Hematopoietic multipotent progenitor cell (in vitro differentiated cells): ENCODE data around the gene CIAO3. TPM values are rescaled to one million over a fixed set of nuclear protein-coding genes. Genes with fewer than 3 reads are reported as not detected.
"Not testable (repeated sequence)": the region's sequence is repeated elsewhere in the genome, so short reads cannot be mapped to it uniquely, and the experiment has no call there.

Experiments
- DNase-seq, 3 donors: peaks; one replicate each; pipeline ENCODE4 v3.0.0-alpha.2; 2011 to 2015; ENCODE audit warnings: low read depth in 2 of 3, low spot score in 2 of 3
- total RNA-seq: library from RNA; depleted of rRNA; stranded (reverse); fragments of >200 nt; gene quantifications from one replicate; pipeline ENCODE4 v1.2.3, GENCODE V29; 2012

The CIAO3 gene
- total RNA-seq, 1 donor = 72.2 TPM

DNA sequence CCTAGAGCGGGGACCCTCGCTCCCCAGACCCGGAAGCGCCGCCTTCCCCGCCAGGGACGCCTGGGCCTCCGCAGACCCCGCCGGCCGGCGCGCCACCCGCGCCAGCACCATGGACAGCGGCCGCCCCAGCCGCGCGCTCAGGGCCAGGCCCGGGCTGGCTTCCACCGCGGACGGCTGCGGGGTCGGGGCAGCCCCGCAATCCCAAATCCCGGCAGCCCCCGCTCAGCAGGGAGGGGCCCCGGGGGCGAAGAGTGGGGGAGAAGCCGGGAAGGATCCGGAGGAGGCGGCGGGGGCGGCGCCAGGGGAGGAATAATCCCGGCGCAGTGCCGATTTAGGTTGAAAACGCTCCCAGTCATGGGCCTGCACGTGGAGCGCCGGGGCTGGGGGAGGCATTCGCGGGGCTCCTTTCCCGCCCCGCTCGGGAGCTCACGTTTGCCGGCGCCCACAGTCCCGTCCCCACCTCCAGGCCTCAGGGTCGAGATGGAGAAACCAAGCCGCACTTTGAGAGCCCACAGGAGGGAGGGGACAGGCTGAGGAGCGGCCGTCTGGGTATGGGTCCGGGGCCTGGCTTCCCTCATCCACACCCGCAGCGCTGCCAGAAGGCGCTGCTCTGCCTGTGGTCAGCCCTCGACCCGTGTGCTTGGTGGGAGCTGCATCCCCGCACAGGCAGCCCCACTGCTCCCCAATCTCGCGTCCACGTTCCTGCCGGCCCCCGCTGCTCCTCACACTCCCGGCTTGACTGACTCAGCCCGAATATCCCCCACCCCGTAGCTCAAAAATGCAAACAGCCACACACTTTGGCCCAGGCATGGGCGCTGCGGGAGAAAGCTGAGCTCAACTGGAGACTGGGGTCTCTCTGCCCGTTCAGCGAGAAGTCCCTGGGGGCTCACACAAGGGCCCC, 39.9 kb downstream of the CIAO3 start:
- DNase-seq = peak in 1 of 3 donors; percentile 43

DNA sequence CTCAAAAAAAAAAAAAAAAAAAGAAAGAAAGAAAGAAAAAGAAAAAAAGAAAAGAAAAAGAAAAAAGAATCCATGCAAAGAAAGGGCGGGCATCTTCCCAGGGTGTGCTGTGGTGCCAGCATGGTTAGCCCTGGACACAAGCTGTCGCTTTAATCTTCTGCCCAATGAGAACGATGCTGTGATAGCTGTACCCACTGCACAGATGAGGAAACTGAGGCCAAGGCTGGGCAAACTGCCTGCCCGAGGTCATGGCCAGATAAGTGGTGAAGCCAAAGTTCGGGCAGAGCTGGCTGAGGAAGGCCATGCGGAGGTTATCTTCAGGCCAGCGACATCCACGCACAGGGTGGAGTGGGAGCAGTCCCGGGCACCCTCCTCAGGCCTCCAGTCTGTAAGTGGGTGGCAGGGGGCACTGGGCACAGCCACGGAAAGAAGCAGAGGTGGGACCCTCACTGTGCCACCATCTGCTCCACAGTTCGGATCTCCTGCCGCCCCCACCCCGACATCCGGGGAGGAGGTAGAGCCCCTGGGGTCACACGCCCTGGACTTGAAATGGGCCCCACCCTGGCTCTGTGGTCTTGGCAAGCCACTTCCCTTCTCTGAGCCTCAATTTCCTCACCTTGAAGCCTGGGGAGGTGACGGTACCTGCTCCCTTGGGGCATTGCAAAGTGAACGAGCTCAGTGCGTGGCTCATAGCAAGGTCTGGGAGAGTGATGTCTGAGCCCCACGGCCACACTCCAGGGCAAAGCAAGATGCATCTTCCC, 41.7 kb downstream of the CIAO3 start:
- DNase-seq = no peak

DNA sequence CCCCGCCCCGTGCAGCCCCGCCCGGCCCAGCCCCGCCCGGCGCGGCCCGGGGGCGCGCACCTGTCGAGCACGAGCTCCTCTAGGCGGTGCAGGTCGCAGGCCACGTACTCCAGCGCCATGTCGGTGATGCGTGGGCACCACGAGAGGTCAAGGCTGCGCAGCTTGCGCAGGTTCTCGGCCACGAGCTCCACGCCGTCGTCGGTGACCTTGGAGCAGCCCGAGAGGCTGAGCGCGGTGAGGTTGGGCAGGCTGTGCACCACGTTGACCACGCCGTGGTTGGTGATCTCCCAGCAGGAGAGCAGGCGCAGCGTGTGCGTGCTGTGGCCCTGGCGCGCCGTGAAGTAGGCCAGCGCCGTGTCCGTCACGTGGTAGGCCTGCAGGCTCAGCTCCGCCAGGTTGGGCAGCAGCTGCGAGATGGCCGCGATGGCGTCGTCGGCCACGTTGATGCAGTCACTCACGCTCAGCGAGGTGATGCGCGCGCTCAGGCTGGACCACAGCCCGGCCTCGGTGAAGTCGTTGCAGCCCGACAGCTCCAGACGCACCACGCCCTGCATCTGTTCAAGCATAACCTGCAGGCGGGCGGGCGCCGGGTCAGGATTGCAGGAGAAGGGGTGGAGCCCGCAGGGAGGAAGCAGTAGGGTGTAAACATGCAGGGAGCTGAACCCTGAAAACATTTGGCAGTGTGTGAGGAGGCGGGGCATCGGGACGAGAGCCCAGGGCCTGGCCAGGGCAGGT, 45.3 kb downstream of the CIAO3 start:
- peak in 1 of 3 donors; percentile 53 for DNase-seq

DNA sequence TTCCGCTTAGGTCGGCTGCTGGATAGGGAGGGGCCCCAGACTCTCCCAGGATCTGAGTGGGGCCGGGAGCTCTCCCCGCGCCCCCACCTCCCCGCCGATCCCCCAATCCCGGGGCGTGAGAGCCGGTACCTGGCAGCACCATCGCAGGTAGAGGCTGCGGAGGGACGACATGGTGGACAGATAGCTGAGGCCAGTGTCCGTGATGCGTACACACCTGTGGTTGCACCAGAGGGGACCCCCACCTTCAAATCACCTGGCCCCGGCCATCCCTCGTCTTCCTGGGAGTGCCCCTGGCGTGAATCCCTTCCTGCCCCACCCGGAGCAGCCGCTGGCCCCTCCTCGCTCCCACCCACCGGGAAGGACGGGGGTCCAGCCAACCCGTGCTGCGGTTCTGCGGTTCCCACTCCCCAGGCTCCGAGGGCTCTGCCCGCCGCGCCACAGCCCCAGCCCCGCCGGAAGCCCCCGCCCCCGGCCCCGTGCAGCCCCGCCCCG, 45.9 kb downstream of the CIAO3 start:
- DNase-seq = no peak

DNA sequence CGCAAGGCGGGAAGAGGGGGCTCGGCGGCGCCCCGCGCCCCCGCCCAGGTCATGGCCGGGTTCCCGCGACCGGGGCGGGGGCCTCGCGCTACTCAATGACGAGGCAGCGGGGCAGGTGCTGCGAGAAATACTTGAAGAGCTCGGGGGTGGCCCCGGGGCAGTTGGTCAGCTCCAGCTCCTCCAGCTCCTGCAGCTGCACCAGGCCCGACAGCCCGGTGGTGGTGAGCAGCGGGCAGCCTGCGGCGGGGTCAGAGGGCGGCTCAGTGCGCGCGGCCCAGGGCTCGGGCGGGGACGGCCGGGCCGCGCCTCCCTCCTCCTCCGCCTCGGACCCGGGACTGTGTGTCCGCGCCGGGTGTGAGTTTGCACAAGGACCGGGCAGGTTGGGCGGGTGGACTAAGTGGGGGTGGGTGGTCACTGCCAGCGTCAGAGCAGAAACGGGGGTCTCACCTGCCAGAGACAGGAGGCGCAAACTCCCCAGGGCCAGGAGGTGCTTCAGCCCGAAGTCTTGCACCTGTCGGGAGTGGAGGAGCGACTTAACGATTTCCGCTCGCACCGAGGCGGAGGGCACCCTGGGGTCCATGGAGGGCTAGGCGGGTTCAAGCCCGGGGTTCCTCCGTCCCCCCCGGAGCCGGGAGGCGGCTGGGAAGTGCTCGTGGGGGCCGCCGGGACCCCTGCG, 46.5 kb downstream of the CIAO3 start:
- no peak for DNase-seq

DNA sequence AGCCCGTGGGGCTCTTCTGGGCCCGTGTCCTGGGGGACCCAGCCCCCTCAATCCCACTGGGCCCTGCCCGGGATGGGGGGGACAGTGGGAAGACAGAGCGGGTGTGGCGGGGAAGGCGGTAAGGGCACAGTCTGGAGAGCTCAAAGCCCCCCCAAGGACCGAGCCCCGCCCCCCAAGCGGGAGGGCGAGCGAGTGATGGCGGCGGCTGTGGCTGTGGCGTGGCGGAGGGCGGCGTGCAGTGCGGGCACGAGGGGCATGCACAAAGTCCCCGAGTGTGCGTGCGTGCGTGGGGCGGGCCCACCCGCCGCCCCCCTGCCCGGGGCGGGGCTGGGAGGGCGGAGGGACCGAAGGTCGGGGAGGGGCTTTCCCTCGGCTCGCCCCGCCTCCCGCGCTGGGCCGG, 47.0 kb downstream of the CIAO3 start:
- no peak for DNase-seq

DNA sequence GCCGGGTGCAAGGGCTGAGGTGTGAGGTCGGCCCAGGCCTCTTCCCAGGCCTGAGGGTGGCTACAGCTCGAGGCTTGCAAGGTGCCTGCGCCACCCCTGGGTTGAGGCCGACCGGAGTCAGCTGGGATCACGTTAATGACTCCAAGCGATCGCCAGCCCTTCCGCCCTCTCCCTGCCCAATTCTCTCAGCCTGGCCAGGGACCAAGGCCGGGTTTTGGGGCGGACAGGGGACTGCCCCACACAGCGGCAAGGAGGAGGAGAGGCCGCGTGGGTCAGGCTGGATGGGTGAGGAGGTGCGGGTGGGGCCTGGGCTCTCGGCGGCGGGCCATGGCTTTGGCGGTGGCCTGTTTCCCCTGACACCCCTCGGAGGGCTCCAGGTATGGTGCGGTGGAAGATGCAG, 47.4 kb downstream of the CIAO3 start:
- DNase-seq = no peak

DNA sequence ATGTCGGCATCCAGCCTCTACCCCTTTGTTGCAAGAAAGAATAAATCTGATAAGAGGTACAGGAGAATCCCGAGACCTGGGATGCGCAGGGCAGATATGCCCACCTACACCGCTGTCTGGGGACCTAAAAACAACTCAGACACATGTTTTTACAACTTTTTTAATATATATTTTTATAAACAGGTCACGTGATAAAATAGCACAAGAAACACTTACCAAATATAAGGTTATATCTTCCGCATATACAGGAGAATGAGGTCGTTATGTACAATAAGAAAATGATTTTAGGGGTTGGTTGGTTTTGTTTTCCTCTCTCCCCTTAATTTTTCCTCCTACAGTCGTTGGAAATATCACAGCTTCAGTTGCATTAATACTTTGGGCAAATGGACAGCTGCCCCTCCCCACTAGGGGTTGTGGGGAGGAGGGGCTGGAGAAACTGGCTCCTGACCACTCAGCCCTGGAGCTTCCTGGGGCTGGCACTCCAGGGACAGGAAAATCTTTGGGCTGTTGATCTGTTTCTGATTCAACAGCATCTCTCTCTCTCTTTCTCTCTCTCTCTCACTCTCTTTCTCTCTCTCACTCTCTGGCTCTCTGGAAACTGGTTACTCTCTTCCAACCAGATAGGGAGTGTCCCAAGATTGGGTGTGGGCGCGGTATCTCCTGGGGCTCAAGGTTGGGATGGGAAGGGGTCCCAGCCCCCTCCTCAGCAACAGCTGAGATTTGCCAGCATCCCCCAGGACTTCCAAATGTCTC, 48.3 kb downstream of the CIAO3 start:
- DNase-seq = no peak

DNA sequence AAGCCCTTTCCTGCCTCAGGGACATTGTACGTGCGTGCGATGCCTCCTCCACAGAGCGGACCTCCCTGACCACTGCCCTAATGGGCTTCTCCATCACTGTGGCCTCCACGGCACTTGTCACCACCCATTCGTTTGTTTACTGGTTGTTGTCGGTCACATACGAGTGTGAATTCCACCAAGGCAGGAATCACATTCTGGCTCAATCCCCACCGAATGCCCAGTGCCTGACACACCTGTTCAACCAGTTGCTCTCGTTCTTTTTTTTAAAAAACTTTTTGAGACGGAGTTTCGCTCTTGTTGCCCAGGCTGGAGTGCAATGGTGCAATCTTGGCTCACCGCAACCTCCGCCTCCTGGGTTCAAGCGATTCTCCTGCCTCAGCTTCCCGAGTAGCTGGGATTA, 49.6 kb downstream of the CIAO3 start:
- DNase-seq = not testable (repeated sequence)

DNA sequence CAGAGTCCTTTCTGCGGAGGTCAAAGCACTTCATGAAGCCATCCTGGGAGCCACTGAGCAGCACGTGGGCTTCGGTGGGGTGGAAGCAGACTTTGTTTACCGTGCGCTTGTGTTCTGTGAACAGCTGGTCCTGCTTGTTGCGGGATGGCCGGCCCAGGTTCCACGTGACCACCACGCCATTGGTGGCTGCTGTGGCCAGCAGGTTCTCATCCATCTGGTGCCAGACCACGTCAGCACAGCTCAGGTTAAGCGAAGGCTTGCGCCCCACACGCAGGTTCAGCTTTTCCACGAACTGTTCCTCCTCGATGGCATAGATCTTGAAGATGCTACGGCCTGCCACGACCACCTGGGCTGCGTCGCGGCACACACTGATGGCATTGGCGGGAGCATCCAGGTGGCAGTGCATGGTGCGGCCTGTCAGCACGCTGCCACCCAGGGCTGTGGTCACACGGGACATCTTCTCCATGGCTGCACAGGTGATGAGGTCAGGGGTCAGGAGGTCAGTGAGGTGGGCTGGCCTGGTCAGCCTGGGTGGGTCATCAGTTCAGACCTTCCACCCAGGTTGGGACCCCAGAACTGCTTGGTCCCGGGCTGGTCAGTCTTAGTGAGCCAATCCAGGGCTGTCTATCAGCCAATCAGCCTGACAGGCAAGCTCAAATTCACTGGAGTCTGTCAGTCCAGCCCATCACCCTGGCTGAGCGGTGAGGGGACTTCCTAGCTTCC, 51.5 kb downstream of the CIAO3 start:
- no peak for DNase-seq

DNA sequence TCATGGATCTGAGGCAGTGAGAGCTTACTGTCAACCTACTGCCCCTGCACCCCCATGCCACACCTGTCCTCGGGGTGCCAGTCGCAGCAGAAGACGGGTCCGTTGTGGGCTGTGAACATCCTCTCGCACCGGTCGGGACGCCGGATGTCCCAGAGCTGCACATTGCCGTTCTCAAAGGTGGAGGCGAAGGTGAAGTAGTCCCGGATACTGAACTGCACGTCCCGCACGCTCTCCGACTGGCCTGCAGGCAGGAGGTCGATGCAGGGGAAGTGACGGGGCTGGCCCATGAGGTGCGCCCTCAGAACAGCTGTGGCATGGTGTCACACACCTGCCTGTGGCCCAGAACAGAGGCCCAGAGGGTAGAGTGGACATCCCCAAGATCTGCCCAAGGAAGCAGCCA, 53.3 kb downstream of the CIAO3 start:
- no peak for DNase-seq

DNA sequence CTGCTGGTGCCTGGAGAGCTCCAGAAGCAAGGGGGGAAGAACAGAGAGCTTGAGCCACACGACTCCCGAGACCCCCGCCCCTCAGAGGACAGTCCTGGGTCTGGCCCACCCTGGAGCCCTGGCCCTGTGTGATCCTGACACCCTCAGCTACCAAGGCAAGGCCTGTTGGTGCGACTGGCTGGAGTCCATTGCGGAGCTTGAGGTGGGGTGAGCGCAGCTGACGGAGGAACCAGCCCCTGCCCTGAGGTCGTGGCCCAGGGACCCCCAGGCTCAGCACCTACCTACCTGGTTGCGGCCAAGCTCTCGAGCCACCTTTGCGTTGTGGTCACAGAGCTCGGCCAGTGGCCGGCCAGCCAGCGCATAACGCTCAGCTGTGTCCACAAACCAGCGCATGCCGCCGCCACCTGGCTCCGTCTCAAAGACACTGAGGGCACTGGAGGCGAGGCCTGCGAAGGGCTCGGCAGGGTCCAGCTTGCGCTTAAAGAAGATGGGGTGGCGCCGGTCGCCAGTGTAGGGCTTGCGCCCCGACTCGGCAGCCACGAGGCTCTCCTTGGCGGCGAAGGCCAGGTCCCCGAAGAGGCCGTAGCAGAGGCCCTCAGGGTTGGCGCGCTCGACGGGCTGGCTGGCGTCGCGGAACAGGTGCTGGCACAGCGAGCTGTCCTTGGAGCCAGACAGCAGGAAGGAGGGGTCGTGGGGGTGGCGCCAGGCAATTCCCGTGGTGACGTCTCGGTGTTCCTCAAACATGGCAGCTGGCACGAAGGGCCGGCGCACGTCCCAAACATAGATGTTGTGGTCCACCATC, 54.1 kb downstream of the CIAO3 start:
- DNase-seq = no peak

DNA sequence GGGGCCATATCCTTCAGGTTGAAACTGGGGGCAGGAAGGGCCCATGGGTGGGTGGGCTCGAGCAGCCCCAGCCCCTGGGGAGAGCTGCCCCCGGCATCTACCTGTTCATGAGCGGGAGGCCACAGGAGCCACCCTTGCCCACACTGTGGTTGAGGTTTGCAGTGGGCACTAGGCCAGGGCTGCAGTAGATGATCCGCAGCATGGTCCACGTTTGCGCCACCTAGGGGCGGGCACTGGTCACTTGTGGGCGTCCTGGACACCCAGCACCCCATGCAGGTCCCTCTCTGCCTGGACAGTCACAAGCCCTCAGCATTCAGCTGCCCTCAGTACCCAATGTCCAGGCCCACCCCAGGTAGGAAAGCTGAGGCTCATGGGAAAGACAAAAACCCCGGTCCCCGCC, 54.8 kb downstream of the CIAO3 start:
- DNase-seq = peak in 1 of 3 donors; percentile 22

DNA sequence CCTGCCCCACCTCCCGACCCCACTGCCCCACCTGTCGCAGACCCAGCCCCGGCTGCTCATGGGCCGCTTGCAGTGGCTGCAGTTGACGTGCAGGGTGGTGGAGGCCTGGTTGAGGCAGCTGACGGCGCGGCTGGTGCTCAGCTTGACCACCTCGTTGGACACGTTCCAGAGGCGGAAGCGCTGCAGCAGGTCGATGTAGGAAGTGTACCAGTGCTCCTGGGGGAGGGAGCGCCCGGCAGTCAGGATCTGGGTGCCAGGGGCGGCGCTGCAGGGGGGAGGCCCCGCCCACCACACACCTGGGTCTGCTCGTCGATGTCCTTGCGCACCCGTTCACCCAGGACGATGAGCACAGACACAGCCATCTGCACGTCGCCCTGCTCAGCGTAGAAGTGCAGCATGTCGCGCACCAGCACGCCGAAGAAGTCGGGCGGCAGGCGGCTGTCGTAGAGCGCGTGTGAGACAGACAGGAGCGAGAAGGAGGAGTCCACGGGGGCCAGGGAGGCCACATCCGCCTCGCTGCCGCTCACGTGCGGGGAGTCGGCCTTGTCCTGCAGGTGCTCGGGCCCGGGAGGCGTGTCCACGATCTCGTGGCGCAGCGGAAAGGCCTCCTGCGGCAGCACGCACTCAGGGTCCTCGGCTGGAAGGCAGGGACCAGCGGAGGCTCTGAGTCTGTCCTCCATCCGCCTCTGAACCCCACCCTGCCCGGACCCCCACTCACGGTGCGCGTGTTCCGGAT, 55.7 kb downstream of the CIAO3 start:
- no peak for DNase-seq

DNA sequence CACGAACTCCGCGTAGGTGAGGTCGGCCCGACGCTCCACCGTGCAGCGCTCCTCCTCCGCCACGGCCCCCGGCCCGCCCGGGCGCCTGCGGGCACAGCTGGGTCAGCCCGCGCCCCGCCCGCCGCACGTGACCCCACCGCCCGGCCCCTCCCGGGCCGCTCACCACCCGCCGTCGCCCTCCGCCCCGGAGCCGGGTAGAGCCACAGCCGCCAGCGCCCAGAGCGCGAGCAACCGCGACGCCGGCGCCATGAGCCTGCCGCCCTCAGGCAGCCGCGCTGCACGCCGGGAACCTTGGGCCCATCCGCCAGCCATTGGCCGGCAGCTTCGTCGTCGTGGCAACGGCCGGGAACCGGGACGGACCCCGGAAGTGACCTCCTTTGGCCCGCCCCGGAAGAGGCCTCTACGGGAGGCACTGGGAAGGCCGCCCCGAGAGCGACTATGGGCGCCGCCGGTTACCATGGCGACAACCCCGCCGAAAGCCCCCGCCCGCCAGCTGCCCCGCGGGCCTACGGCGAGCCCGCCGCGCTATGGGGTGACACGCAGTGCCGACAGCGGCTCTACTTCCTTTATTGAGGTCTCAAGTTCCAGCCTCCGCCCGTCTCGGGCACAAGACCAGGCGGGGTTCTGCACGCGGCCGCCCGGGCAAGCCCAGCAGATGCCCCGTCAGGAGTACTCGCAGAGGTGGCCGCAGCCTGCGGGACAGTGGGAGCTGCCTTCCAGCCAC, 56.6 kb downstream of the CIAO3 start, which contains the start of gene JMJD8:
Gene JMJD8, minus strand, starts transcription at position 264 of the 724 bp plus-strand sequence. Its CDS starts 15 bp downstream, at position 249.
- DNase-seq = peak; percentile 90 to 95 (median 93)

DNA sequence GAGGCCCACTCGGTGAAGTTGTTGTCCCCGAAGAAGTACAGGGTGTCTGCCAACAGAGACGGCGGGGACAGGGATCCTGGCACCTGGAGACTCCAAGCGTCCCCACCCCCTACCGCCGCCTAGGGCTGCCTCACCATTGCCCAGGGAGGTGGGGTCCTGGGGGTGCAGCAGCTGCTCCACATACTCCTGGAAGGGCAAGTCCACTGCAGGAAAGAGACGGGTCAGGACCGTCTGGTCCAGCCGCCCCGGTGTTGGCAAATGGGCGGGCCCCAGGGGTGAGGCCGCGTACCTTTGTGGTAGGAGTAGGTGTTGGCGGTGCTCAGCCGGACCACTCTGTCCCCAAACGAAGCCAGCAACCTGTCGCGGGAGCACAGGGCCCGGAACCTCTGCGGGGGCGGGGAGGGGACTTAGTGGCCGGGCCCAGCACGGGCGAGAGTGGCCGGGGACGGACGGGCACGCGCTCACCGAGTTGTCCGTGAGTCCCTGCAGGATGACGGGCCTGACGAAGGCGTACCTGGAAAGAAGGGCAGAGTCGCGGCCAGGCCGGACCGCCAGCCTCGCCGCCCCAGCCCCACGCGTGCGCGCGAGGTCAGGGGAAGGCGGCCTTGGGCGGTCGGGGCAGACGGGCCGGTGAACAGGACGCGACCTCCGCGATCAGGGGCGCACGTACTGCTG, 57.3 kb downstream of the CIAO3 start:
- DNase-seq = no peak
